GM12801 (cell line): ENCODE measurements around the gene NHLH1.

Experiments
- TF ChIP-seq, protein P1 (sequence below): IDR thresholded peaks from one replicate; pipeline ENCODE4 v1.5.1; 2011; ENCODE audit warnings: control low read depth; ENCODE audit not compliant: insufficient read length; ENCODE audit errors: extremely low read depth

The NHLH1 gene

GRCh38 chr1:160410406-160411005 lies 43.6 kb downstream of the NHLH1 start:
- TF ChIP-seq, protein P1, sequence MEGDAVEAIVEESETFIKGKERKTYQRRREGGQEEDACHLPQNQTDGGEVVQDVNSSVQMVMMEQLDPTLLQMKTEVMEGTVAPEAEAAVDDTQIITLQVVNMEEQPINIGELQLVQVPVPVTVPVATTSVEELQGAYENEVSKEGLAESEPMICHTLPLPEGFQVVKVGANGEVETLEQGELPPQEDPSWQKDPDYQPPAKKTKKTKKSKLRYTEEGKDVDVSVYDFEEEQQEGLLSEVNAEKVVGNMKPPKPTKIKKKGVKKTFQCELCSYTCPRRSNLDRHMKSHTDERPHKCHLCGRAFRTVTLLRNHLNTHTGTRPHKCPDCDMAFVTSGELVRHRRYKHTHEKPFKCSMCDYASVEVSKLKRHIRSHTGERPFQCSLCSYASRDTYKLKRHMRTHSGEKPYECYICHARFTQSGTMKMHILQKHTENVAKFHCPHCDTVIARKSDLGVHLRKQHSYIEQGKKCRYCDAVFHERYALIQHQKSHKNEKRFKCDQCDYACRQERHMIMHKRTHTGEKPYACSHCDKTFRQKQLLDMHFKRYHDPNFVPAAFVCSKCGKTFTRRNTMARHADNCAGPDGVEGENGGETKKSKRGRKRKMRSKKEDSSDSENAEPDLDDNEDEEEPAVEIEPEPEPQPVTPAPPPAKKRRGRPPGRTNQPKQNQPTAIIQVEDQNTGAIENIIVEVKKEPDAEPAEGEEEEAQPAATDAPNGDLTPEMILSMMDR = no peak

DNA sequence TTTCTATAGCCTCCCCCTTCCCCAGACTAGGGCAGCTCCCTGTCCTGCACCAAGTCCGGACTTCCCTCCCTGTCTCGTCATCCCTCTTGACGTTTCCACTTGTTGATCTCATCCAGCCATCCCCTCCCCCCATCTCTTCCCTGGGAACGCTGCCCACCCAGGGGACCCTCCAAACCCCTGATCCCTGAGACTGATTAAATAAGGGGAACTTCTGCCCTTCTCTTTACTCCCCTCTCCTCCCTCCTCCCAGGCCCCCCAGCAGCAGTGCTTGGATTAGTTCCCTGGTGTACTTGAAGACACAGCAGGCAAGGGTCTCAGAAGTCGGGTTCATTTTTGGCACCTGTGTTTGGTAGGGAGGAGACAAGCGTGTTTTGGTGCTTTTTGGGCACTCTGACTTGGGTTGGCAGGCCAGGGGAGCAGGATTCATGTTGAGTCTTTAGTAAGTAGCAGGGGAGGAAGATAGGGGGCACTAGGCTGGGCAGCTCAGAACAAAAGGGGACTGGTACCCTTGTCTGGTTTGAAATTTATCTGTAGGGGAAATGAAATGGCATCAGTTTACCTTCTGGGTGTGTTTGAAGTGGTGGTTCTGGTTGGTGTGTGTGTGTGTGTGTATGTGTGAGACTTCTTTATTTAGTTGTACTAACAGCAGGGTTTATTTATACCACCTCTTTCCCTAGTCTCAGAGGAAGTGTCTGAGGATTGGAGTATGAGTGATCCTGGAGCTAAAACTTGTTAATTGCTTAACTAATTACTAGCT lies 44.6 kb downstream of the NHLH1 start:
- TF ChIP-seq, protein P1 = no peak

- TF ChIP-seq, protein P1 = no peak
Measured at GRCh38 chr1:160412028-160412362, 45.1 kb downstream of the NHLH1 start.

- TF ChIP-seq, protein P1 = no peak
Measured at GRCh38 chr1:160413716-160414115, 46.8 kb downstream of the NHLH1 start.

- TF ChIP-seq, protein P1 = no peak
Measured at GRCh38 chr1:160414881-160415280, 48.0 kb downstream of the NHLH1 start.

DNA sequence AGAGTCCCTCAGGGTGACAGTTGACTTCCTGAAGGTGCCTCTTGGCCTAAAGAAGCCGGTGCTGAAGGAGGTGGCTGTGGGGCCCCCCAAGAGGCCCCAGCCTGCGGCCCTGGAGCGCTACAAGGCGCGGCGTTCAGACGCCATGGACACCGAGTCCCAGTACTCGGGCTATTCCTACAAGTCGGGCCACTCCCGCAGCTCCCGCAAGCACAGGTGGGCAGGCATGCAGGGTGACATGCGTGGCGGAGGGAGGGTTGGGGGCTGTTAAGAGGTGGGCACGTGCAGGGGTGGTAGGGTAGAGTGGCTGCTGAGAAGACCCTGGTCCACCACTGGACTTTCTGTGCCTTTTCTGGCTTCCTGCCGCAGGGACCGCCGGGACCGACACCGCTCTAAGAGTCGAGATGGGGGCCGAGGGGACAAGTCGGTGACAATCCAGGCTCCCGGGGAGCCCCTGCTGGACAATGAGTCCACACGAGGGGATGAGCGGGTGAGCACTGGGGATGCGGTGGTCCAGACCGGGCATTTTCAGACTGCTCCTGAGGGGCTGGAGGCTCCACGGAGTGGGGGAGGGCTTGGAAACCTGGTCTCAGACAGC lies 48.9 kb downstream of the NHLH1 start:
- TF ChIP-seq, protein P1 = no peak

DNA sequence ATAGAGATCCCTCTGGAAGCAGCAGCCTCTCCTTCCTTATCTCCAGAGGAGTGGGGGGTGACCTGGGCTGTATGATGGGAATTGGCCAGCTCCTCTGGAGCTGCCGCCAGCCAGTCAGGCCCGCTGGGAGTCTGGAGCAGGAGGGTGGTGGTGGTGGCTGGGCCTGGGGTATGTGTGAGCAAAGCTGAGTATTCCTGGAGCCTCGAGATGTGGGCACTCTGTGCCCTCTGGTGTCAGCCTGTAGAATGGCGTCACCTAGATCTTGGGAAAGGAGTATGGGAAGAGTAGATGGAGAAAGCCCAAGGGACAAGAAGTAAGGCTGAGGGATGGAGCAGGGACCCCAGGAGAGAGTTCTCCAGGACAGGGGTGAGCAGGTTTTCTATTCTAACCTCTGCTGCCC lies 49.5 kb downstream of the NHLH1 start:
- TF ChIP-seq, protein P1 = no peak
